Panc1 (cell line): ENCODE results near the gene ANKRD40. TPM values are rescaled to one million over a fixed set of nuclear protein-coding genes. Genes with fewer than 3 reads are reported as not detected.

ENCODE experiments used
- ATAC-seq: fragments of 200-7000 bp; cut with Tn5 transposase; 2 replicates; pipeline ENCODE4 v1.9.1; 2020; ENCODE audit warnings: mild to moderate bottlenecking, moderate library complexity
- BruUV-seq: library from RNA; stranded (reverse); fragments of 400-500 nt; replicated peaks from 2 replicates; lab custom pipeline; 2021; lab: Mats Ljungman, UMichigan
- CTCF ChIA-PET: fragments of 300-600 bp; sonication (Branson Sonifier 250); formaldehyde crosslinking; loops from one replicate; lab custom pipeline; 2022; ENCODE audit warnings: antibody characterized with exemption; lab: Charles Lee
- POLR2A ChIA-PET: fragments of 300-600 bp; sonication (Branson Sonifier 250); formaldehyde crosslinking; loops from one replicate; lab custom pipeline; 2022; ENCODE audit warnings: antibody characterized with exemption; lab: Charles Lee
- DNase-seq: peaks from one replicate; pipeline ENCODE4 v3.0.0-alpha.2; 2010; ENCODE audit warnings: low read depth, low spot score
- H3K27ac ChIP-seq: 2 replicates; pipeline ENCODE4 v1.5.1; 2011; ENCODE audit warnings: mild to moderate bottlenecking, low read length, inconsistent platforms
- H3K27me3 ChIP-seq: fragments of 200-500 bp; sonication (Bioruptor generic); 2 replicates; pipeline ENCODE4 v1.6.0; 2014; ENCODE audit warnings: low read length, inconsistent platforms; ENCODE audit not compliant: control insufficient read depth, insufficient read depth
- H3K36me3 ChIP-seq: fragments of 200-500 bp; sonication (Bioruptor generic); 2 replicates; pipeline ENCODE4 v1.5.1; 2014; ENCODE audit warnings: inconsistent platforms, mild to moderate bottlenecking, low read length, moderate library complexity; ENCODE audit not compliant: control insufficient read depth, insufficient read depth
- H3K4me1 ChIP-seq: 2 replicates; pipeline ENCODE4 v1.5.1; 2011; ENCODE audit warnings: inconsistent platforms, mild to moderate bottlenecking, low read length, moderate library complexity; ENCODE audit not compliant: control insufficient read depth, insufficient read depth
- H3K4me3 ChIP-seq, 2 experiments: 2 replicates each; pipeline ENCODE4 v1.5.1; 2011 to 2012; ENCODE audit warnings: low read depth in 2 of 2, low read length in 2 of 2, mild to moderate bottlenecking in 2 of 2, inconsistent platforms in 1 of 2, moderate library complexity in 1 of 2
- H3K9me3 ChIP-seq: fragments of 200-500 bp; sonication (Bioruptor generic); 2 replicates; pipeline ENCODE4 v1.5.1; 2014; ENCODE audit warnings: low read depth, mild to moderate bottlenecking, inconsistent platforms, low read length, moderate library complexity; ENCODE audit not compliant: control insufficient read depth, insufficient read depth
- CTCF ChIP-seq: fragments of 450-650 bp; IDR thresholded peaks from 2 replicates; pipeline ENCODE4 v1.5.1; 2017; ENCODE audit warnings: mild to moderate bottlenecking
- POLR2AphosphoS5 ChIP-seq: IDR thresholded peaks from 2 replicates; pipeline ENCODE4 v1.6.1; 2012; ENCODE audit warnings: mild to moderate bottlenecking, low read depth, low read length, moderate library complexity
- REST ChIP-seq, 2 experiments: IDR thresholded peaks; 2 replicates each; pipeline ENCODE4 v1.6.1; 2011 to 2012; ENCODE audit warnings: low read depth in 2 of 2, control low read depth in 1 of 2, low read length in 1 of 2, mild to moderate bottlenecking in 1 of 2, moderate library complexity in 1 of 2; ENCODE audit not compliant: insufficient read depth in 1 of 2
- SIN3A ChIP-seq: IDR thresholded peaks from 2 replicates; pipeline ENCODE4 v1.6.1; 2012; ENCODE audit warnings: low read depth, mild to moderate bottlenecking, low read length, moderate library complexity, borderline replicate concordance; ENCODE audit not compliant: insufficient read depth
- TCF7L2 ChIP-seq: IDR thresholded peaks from 2 replicates; pipeline ENCODE4 v1.6.1; 2011; ENCODE audit warnings: mild to moderate bottlenecking, low read depth, low read length, inconsistent platforms
- in situ Hi-C: cut with HindIII; loops from 2 replicates; pipeline ENCODE4 v1.10.0; 2016; ENCODE audit warnings: low sequenced_read_pairs, low pct_unique_long_range_greater_than_20kb
- intact Hi-C: fragments of 100-400 bp; cut with micrococcal nuclease; formaldehyde crosslinking; loops from one replicate; pipeline ENCODE4 v1.10.0; 2022; ENCODE audit not compliant: unreplicated experiment
- total RNA-seq: library from RNA; stranded (reverse); gene quantifications from one replicate; pipeline ENCODE4 v1.2.1, GENCODE V29; 2021; ENCODE audit not compliant: unreplicated experiment

The ANKRD40 gene
- total RNA-seq, 1 experiment from 2014 or later: 57.2 TPM

GRCh38 chr17:50653738-50654137 lies 54.0 kb downstream of the ANKRD40 start:
- POLR2A ChIA-PET: interaction anchor here (0.6 to 0.9 kb wide), 3 partner anchors 9 to 93 kb away, joined by 3 to 11 read pairs (median 7); no protein-coding TSS in a partner anchor
- H3K9me3 ChIP-seq: no peaks in the 10 kb centered on the region; the same call in 1 of the 2 replicates
- H3K27me3 ChIP-seq: no peaks in the 10 kb centered on the region
- H3K27ac ChIP-seq: no peak overlapping the region; the same call in 1 of the 2 replicates
- no peak for ATAC-seq
- intact Hi-C loops: no loop called here
- TF ChIP-seq REST (IDR thresholded peaks at IDR 0.05; ENCODE audit: insufficient read depth in 1 of 2, low read depth in 2 of 2, low read length in 1 of 2) (no peak), POLR2AphosphoS5 (no peak), SIN3A (no peak), TCF7L2 (no peak), CTCF (no peak)
- peaks cover 20% of the 10 kb centered on the region for H3K4me1 ChIP-seq
- CTCF ChIA-PET: interaction anchor here (0.6 to 0.7 kb wide), 2 partner anchors 25 to 92 kb away, joined by 4 to 6 read pairs; no protein-coding TSS in a partner anchor
- no TSS peak for BruUV-seq
- H3K36me3 ChIP-seq: no peaks in the 10 kb centered on the region
- in situ Hi-C loops: no loop called here
- H3K4me3 ChIP-seq: no peak overlapping the region
- no peak for DNase-seq

- Histone ChIP-seq H3K36me3 (no peaks in the 10 kb centered on the region), H3K27ac (no peak overlapping the region), H3K4me3 (no peak overlapping the region), H3K9me3 (no peaks in the 10 kb centered on the region; the same call in 1 of the 2 replicates), H3K4me1 (peaks cover 25% of the 10 kb centered on the region), H3K27me3 (no peaks in the 10 kb centered on the region)
- CTCF ChIA-PET: interaction anchor here (0.5 kb wide), 1 partner anchor 10 kb away, joined by 6 read pairs; no protein-coding TSS in a partner anchor
- POLR2A ChIA-PET: interaction anchor here (0.6 kb wide), 1 partner anchor 1688 kb away, joined by 9 read pairs; no protein-coding TSS in a partner anchor
- DNase-seq: no peak
- intact Hi-C loops (no loop called here), in situ Hi-C loops (no loop called here)
- BruUV-seq: no TSS peak
- TF ChIP-seq TCF7L2 (no peak), CTCF (no peak), REST (IDR thresholded peaks at IDR 0.05; ENCODE audit: insufficient read depth in 1 of 2, low read depth in 2 of 2, low read length in 1 of 2) (no peak), POLR2AphosphoS5 (no peak; the same call in 1 of the 2 replicates), SIN3A (no peak)
- no peak for ATAC-seq
These were observed 56.1 kb downstream of the ANKRD40 start for GRCh38 chr17:50651661-50652060.
